HL-60 (cell line): ENCODE data around the gene PCID2.

Experiments used
- GABPA ChIP-seq: IDR thresholded peaks from 2 replicates; pipeline ENCODE4 v1.6.1; 2012; ENCODE audit warnings: low read depth
- POLR2AphosphoS5 ChIP-seq: IDR thresholded peaks from 2 replicates; pipeline ENCODE4 v1.6.1; 2012; ENCODE audit warnings: low read depth
- SPI1 ChIP-seq: IDR thresholded peaks from 2 replicates; pipeline ENCODE4 v1.6.1; 2012; ENCODE audit warnings: low read depth, mild to moderate bottlenecking, borderline replicate concordance
- TF ChIP-seq, protein P1 (sequence below): IDR thresholded peaks from one replicate; pipeline ENCODE4 v1.5.1; 2011; ENCODE audit warnings: low read length, control low read depth, inconsistent platforms; ENCODE audit not compliant: insufficient read depth
- TF ChIP-seq, protein P2 (sequence below): IDR thresholded peaks from 2 replicates; pipeline ENCODE4 v1.6.1; 2012; ENCODE audit warnings: low read depth; ENCODE audit not compliant: insufficient replicate concordance

DNA sequence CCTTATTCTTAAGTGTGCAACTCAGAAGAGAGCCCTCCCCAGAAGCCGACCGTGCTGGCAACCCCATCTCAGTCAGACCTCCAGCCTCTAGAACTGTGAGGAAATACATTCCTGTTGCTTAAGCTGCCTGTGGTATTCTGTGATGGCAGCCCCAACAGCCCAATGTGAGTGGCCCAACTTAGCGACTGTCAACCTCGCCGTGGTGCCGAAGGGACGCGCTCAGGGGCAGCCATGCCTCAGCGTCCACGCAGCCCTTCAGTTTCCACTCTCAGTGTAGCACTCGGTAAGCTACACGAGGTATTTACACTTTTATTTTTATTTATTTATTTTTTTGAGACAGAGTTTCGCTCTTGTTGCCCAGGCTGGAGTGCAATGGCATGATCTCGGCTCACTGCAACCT lies 31.6 kb downstream of the PCID2 start:
- TF ChIP-seq, protein P1, sequence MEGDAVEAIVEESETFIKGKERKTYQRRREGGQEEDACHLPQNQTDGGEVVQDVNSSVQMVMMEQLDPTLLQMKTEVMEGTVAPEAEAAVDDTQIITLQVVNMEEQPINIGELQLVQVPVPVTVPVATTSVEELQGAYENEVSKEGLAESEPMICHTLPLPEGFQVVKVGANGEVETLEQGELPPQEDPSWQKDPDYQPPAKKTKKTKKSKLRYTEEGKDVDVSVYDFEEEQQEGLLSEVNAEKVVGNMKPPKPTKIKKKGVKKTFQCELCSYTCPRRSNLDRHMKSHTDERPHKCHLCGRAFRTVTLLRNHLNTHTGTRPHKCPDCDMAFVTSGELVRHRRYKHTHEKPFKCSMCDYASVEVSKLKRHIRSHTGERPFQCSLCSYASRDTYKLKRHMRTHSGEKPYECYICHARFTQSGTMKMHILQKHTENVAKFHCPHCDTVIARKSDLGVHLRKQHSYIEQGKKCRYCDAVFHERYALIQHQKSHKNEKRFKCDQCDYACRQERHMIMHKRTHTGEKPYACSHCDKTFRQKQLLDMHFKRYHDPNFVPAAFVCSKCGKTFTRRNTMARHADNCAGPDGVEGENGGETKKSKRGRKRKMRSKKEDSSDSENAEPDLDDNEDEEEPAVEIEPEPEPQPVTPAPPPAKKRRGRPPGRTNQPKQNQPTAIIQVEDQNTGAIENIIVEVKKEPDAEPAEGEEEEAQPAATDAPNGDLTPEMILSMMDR = no peak
- TF ChIP-seq GABPA (no peak), SPI1 (no peak), POLR2AphosphoS5 (no peak)
- TF ChIP-seq, protein P2, sequence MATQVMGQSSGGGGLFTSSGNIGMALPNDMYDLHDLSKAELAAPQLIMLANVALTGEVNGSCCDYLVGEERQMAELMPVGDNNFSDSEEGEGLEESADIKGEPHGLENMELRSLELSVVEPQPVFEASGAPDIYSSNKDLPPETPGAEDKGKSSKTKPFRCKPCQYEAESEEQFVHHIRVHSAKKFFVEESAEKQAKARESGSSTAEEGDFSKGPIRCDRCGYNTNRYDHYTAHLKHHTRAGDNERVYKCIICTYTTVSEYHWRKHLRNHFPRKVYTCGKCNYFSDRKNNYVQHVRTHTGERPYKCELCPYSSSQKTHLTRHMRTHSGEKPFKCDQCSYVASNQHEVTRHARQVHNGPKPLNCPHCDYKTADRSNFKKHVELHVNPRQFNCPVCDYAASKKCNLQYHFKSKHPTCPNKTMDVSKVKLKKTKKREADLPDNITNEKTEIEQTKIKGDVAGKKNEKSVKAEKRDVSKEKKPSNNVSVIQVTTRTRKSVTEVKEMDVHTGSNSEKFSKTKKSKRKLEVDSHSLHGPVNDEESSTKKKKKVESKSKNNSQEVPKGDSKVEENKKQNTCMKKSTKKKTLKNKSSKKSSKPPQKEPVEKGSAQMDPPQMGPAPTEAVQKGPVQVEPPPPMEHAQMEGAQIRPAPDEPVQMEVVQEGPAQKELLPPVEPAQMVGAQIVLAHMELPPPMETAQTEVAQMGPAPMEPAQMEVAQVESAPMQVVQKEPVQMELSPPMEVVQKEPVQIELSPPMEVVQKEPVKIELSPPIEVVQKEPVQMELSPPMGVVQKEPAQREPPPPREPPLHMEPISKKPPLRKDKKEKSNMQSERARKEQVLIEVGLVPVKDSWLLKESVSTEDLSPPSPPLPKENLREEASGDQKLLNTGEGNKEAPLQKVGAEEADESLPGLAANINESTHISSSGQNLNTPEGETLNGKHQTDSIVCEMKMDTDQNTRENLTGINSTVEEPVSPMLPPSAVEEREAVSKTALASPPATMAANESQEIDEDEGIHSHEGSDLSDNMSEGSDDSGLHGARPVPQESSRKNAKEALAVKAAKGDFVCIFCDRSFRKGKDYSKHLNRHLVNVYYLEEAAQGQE = no peak
